ENCODE measurements around the gene DIPK2A.

DIPK2A gene

GRCh38 chr3:144015133-144015532 is 43.5 kb downstream of the DIPK2A start:
- no peak for DNase-seq (ENCODE audit: low spot score)
- Histone ChIP-seq H3K27ac (no peak overlapping the region), H3K4me3 (no peak overlapping the region)
- TF ChIP-seq, protein P1, sequence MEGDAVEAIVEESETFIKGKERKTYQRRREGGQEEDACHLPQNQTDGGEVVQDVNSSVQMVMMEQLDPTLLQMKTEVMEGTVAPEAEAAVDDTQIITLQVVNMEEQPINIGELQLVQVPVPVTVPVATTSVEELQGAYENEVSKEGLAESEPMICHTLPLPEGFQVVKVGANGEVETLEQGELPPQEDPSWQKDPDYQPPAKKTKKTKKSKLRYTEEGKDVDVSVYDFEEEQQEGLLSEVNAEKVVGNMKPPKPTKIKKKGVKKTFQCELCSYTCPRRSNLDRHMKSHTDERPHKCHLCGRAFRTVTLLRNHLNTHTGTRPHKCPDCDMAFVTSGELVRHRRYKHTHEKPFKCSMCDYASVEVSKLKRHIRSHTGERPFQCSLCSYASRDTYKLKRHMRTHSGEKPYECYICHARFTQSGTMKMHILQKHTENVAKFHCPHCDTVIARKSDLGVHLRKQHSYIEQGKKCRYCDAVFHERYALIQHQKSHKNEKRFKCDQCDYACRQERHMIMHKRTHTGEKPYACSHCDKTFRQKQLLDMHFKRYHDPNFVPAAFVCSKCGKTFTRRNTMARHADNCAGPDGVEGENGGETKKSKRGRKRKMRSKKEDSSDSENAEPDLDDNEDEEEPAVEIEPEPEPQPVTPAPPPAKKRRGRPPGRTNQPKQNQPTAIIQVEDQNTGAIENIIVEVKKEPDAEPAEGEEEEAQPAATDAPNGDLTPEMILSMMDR (IDR thresholded peaks at IDR 0.05), result no peak

DNA sequence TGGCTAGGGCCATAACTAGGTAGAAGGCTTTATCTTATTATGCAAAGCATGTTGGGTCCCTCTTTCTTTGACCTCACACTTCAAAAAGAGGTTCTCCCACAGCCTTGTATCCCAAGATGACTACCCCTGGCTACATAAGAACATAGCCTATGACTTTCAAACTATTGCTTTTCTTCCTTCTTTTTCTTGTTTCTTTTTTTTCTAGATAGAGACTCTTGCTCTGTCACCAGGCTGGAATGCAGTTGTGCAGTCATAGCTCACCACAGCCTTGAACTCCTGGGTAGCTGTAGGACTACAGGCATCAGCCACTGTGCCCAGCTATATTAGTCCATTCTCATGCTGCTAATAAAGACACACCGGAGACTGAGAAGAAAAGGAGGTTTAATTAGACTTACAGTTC is 47.2 kb downstream of the DIPK2A start:
- TF ChIP-seq, protein P1 (IDR thresholded peaks at IDR 0.05), result no peak
- Histone ChIP-seq H3K4me3 (no peak overlapping the region), H3K27ac (no peak overlapping the region)
- no peak for DNase-seq (ENCODE audit: low spot score)
